Measurements from ENCODE around the gene EHHADH. TPM values are rescaled to one million over a fixed set of nuclear protein-coding genes. Genes with fewer than 3 reads are reported as not detected.

The EHHADH gene
- total and polyA plus RNA-seq, 2 of the 13 experiments (the other 11 are each of a cell fraction or from before 2014, with no cell fraction given): 14.5 to 38.9 TPM

DNA sequence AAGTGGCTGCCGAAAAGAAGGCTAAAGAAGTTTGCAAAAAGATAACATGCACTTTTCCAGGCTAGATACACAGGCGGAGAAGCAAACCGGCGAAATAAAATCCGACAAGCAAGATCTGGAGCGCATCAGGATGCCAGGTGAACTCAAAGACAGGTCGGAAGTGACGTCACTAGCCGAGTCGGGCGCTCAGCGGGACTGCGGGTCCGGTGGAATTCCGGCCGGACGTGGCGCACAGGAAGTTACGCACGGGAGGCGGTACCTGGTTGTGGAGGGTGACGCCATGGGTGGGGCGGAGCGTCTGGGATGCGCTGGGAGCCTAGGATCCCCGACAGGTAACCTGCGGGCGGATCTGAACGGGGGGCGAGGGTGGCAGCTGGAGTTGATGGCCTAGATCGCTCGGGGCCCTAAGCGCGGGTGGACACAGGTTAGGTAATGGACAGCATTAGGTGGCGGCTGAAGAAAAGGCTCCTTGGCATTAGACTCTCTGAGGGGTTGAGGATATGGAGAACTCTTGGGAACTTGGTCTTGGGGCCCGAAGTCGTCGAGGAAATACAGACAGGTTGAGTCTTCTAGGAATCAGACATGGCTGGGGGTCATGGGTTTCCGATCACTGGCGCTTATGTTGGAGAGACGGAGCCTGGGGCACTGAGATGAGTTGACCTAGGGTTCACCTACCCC, 29.0 kb upstream of the EHHADH start (continued):
- TF ChIP-seq MYC (CRISPR knock-in tag; IDR thresholded peaks at IDR 0.05; ENCODE audit: borderline replicate concordance): peak; percentile 55; the same call in 1 of the 2 replicates
- TF ChIP-seq ERF (CRISPR knock-in tag; IDR thresholded peaks at IDR 0.05): peak; percentile 92
- peak; percentile 91; the same call in 1 of the 2 replicates for TF ChIP-seq ZNF788 (CRISPR knock-in tag; IDR thresholded peaks at IDR 0.05; ENCODE audit: borderline replicate concordance)
- TF ChIP-seq, protein P1, sequence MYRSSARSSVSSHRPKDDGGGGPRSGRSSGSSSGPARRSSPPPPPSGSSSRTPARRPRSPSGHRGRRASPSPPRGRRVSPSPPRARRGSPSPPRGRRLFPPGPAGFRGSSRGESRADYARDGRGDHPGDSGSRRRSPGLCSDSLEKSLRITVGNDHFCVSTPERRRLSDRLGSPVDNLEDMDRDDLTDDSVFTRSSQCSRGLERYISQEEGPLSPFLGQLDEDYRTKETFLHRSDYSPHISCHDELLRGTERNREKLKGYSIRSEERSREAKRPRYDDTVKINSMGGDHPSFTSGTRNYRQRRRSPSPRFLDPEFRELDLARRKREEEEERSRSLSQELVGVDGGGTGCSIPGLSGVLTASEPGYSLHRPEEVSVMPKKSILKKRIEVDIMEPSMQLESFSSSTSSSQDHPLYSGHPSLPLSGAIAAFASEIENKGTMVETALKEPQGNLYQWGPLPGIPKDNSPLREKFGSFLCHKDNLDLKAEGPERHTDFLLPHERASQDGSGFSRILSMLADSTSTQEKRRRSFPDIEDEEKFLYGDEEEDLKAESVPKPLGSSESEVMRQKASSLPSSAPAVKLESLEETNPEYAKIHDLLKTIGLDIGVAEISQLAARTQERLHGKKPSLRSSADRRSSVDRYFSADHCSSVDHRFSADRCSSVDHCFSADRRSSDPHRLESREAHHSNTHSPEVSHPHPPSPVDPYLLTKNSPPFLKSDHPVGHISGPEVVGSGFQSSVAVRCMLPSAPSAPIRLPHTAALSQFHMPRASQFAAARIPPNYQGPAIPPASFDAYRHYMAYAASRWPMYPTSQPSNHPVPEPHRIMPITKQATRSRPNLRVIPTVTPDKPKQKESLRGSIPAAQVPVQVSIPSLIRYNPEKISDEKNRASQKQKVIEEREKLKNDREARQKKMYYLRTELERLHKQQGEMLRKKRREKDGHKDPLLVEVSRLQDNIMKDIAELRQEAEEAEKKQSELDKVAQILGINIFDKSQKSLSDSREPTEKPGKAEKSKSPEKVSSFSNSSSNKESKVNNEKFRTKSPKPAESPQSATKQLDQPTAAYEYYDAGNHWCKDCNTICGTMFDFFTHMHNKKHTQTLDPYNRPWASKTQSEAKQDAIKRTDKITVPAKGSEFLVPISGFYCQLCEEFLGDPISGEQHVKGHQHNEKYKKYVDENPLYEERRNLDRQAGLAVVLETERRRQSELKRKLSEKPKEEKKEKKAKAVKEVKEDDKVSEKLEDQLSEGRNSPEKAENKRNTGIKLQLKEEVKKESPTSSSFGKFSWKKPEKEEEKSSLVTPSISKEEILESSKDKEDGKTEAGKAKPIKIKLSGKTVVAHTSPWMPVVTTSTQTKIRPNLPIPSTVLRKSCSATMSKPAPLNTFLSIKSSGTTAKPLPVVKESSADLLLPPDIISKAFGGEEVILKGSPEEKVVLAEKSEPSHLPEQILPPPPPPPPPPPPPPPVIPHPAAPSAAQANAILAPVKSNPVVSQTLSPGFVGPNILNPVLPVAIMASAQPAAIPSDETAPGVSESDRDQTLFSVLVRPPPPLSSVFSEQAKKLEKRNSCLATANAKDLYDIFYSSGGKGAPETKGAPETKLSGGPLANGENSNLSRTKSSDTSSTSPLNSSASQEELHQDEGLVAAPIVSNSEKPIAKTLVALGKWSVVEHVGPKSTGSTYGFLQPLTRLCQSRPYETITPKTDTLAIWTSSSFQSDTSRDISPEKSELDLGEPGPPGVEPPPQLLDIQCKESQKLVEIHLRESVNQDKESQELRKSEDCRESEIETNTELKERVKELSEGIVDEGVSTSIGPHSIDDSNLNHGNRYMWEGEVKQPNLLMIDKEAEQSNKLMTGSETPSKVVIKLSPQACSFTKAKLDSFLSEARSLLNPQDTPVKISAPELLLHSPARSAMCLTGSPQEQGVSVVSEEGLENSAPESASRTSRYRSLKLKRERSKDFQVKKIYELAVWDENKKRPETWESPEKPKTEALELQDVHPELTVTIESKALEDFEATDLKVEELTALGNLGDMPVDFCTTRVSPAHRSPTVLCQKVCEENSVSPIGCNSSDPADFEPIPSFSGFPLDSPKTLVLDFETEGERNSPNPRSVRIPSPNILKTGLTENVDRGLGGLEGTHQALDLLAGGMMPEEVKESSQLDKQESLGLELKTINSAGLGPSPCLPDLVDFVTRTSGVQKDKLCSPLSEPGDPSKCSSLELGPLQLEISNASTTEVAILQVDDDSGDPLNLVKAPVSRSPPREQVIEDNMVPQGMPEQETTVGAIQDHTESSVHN (CRISPR knock-in tag; IDR thresholded peaks at IDR 0.05): peak; percentile 31; the same call in 1 of the 2 replicates
- TF ChIP-seq ZNF607 (CRISPR knock-in tag; IDR thresholded peaks at IDR 0.05; ENCODE audit: borderline replicate concordance): peak; percentile 57
- TF ChIP-seq, protein P2, sequence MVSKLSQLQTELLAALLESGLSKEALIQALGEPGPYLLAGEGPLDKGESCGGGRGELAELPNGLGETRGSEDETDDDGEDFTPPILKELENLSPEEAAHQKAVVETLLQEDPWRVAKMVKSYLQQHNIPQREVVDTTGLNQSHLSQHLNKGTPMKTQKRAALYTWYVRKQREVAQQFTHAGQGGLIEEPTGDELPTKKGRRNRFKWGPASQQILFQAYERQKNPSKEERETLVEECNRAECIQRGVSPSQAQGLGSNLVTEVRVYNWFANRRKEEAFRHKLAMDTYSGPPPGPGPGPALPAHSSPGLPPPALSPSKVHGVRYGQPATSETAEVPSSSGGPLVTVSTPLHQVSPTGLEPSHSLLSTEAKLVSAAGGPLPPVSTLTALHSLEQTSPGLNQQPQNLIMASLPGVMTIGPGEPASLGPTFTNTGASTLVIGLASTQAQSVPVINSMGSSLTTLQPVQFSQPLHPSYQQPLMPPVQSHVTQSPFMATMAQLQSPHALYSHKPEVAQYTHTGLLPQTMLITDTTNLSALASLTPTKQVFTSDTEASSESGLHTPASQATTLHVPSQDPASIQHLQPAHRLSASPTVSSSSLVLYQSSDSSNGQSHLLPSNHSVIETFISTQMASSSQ (IDR thresholded peaks at IDR 0.05; ENCODE audit: low read depth): no peak
- TF ChIP-seq, protein P2 (CRISPR knock-in tag; IDR thresholded peaks at IDR 0.05; ENCODE audit: borderline replicate concordance): peak; percentile 47; the same call in 1 of the 2 replicates
- TF ChIP-seq SP2 (CRISPR knock-in tag; IDR thresholded peaks at IDR 0.05): peak; percentile 81
- peak; percentile 58; the same call in 1 of the 2 replicates for TF ChIP-seq SP5 (CRISPR knock-in tag; IDR thresholded peaks at IDR 0.05; ENCODE audit: borderline replicate concordance, low read depth)
- TF ChIP-seq, protein P3, sequence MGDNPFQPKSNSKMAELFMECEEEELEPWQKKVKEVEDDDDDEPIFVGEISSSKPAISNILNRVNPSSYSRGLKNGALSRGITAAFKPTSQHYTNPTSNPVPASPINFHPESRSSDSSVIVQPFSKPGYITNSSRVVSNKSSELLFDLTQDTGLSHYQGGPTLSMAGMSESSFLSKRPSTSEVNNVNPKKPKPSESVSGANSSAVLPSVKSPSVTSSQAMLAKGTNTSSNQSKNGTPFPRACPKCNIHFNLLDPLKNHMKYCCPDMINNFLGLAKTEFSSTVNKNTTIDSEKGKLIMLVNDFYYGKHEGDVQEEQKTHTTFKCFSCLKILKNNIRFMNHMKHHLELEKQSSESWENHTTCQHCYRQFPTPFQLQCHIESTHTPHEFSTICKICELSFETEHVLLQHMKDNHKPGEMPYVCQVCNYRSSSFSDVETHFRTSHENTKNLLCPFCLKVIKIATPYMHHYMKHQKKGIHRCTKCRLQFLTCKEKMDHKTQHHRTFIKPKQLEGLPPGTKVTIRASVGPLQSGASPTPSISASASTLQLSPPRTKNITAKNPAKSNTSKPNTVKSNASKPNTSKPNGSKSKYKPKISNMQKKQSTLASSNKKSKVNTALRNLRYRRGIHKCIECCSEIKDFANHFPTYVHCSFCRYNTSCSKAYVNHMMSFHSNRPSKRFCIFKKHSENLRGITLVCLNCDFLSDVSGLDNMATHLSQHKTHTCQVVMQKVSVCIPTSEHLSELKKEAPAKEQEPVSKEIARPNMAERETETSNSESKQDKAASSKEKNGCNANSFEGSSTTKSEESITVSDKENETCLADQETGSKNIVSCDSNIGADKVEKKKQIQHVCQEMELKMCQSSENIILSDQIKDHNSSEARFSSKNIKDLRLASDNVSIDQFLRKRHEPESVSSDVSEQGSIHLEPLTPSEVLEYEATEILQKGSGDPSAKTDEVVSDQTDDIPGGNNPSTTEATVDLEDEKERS (CRISPR knock-in tag; IDR thresholded peaks at IDR 0.05): no peak
- peak; percentile 68 for TF ChIP-seq HCFC1 (IDR thresholded peaks at IDR 0.05; ENCODE audit: low read depth, low read length)
- peak; percentile 53; the same call in 1 of the 2 replicates for TF ChIP-seq ZNF124 (CRISPR knock-in tag; IDR thresholded peaks at IDR 0.05)
- no peak for TF ChIP-seq ZFYVE20 (CRISPR knock-in tag; IDR thresholded peaks at IDR 0.05; ENCODE audit: borderline replicate concordance, low read depth)
